Transverse colon (tissue), 4 donors: ENCODE data around the gene HP1BP3.

Experiments
- CTCF ChIP-seq, 5 experiments: fragments of 200-600 bp in 3 of 5; fragments of 450-650 bp in 2 of 5; sonication (generic) in 3 of 5; IDR thresholded peaks; 1 replicate in 2 of 5; 2 replicates in 3 of 5; pipeline ENCODE4 v1.5.1; 2016 to 2017; ENCODE audit warnings: antibody characterized with exemption in 5 of 5, inconsistent platforms in 3 of 5, mild to moderate bottlenecking in 2 of 5, moderate library complexity in 1 of 5
- EP300 ChIP-seq: sonication (generic); formaldehyde crosslinking; IDR thresholded peaks from one replicate; pipeline ENCODE4 v1.6.1; 2017; ENCODE audit warnings: antibody characterized with exemption, low read depth
- POLR2A ChIP-seq: fragments of 450-650 bp; IDR thresholded peaks from one replicate; pipeline ENCODE4 v1.6.1; 2016; ENCODE audit warnings: antibody characterized with exemption, mild to moderate bottlenecking, moderate library complexity
- POLR2AphosphoS5 ChIP-seq, 3 donors: sonication (generic); formaldehyde crosslinking; IDR thresholded peaks; one replicate each; pipeline ENCODE4 v1.6.1; 2016; ENCODE audit warnings: antibody characterized with exemption in 3 of 3

GRCh38 chr1:20830378-20830777 lies 43.3 kb upstream of the HP1BP3 start:
- TF ChIP-seq CTCF (IDR thresholded peaks at IDR 0.05) (no peak), EP300 (no peak), POLR2AphosphoS5 (IDR thresholded peaks at IDR 0.05) (no peak), POLR2A (no peak)
